AG08396 (cell line): Measurements from ENCODE around the gene MSRB3.
"Not testable (repeated sequence)": the region's sequence is repeated elsewhere in the genome, so short reads cannot be mapped to it uniquely, and the experiment has no call there.

Source experiments
- DNase-seq: peaks from one replicate; pipeline ENCODE4 v3.0.0; 2012; ENCODE audit warnings: low spot score, mixed read lengths

The MSRB3 gene

DNA sequence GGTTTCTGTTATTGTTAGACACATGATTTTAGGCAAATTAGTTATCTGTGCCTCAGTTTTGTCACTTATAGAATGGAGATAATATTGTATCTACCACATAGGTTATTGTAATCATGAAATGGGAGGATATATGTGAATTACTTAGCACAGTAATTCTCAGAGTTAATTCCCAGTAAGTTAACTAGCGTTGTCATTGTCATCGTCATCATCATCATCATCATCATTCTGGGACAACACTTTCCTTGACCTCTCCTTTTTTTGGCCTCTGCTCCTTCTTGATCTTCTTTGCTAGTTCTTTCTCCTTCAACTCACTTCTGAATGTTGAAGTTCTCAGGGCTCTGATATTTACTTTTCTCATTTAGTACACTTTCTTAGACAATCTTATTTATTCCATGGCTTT lies 13.8 kb downstream of the MSRB3 start:
- no peak for DNase-seq

DNA sequence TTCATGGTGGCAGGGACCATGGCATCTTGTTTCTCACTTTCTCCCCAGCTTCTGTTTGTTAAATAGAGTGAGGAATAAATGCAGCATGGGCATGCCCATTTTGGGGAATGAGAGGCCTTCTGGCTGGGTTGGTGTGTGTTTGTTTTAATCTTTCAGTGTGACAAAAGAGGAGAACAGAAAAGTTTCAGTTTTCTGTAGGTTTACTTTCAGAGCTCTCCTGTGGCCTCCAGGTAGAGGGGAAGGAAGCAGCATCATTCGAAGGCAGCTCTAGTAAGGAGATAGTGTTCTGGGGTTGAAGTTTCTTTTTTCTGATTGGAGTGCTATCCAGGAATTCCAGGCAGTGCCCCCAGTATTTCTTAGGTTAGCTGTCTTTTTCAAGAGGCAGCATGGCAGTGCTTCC lies 15.3 kb downstream of the MSRB3 start:
- DNase-seq: no peak

DNA sequence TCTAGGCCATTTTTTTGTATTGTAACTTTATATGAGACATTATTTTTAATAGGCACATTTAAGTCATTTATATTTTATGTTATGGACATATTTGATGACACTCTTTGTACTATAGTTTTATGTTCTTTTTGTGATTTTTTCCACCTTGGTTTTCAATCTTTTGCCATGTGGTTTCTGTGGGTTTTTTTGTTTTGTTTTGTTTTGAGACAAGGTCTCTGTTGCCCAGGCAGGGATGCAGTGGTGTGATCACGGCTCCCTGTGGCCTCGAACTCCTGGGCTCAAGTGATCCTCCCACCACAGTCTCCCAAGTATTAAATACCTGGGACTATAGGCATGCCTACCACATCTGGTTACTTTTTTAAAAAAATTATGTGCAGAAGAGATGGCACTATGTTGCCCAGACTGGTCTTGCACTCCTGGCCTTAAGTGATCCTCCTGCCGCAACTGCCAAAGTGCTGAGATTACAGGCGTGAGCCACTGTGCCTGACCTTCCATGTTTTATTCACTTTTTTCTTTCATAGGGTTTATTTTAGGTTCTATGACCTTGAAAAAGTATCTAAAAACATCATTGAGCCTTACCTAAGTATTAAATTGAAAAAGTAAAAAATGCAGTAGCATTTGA lies 16.3 kb downstream of the MSRB3 start:
- no peak for DNase-seq

DNA sequence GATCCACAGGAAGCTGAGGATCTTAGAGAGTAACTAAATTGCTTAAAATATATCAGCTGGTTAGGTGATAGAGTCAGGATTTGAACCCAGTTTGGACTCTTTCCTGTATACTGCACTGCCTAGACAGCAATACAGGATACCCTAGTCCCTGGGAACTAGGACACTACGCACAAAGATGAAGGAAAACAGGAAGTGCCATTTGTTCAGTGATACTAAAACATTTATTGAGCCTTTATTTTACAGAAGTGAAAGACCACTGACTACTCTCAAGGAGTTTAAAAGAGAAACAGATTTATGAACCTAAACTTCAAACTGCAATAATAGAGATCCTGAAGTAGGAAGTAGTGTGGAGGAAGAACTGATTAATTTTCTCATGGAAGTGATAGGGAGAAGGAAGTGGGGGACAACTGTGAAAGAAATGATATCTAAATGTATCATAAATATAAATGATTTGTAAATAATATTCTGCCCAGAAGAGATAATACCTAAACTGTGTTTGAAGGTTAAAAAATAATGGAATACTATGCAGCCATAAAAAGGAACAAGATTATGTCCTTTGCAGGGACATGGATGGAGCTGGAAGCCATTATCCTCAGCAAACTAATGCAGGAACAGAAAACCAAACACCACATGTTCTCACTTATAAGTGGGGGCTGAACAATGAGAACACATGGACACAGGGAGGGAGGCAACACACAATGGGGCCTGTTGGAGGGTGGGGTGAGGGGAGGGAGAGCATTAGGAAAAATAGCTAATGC lies 18.2 kb downstream of the MSRB3 start:
- no peak for DNase-seq

DNA sequence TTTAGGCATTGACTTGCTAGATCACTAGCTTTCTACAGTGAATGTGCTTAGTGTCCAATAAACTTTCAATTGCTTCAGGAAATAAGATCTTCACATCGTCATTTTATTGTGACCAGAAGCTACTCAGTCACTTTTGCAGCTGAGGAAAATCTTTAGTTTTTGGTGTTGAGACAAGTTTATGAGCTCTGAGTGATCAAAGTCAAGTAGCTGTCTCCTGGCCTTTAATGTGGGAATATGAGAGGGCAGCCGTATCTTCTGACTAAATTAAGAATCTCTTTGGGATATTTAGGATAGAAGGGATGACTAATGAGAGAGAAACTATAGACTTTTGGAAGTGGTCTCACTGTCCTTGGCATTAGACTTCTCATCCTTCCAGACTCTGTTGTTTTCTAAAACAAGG lies 21.6 kb downstream of the MSRB3 start:
- no peak for DNase-seq

DNA sequence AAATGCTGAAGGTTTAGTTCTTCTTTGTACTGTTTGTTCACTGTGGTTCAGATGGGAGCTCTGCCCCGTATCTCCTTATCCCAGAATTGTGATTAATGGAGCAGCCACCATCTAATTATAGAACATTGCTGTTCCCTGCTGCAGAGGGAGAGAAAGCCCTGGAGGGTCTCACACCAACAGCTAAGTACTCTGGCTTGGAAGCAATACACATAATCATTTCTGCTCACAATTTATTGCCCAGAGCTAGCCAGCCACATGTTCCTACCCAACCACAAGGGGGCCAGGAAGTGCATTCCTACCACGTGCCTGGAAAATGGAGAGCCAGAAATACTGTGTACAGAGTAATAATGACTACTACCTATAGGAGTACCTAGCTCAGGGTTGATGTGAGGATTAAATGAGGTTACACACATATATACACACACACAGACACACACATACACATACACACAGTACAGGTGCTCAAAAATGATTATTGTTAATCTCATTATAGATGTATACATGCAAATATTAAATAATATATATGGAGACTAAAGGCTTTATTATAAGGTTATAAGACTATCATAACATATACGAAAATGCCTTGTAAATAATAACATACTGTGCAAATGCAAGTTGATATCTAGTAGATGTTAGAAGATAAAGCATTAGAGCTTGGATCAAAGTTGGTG lies 22.3 kb downstream of the MSRB3 start:
- DNase-seq: no peak

DNA sequence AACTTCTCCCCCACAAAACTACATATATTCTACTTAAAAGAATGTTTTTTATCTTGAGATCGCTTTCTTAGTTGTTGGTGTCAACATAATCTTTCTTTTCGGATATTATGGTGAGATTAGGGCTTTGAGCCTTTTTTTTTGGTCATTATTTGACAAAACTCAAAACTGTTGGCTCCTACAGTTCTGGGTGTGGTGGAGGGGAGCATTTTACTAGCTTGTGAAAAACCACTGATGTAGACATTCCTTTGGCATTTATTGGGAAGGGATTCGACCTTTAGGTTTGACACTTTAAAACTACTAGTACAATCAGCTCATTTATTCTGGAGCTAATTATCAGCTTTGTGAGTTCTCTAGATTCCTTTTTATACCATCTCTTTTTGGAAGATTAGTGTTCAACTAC lies 24.4 kb downstream of the MSRB3 start:
- no peak for DNase-seq

DNA sequence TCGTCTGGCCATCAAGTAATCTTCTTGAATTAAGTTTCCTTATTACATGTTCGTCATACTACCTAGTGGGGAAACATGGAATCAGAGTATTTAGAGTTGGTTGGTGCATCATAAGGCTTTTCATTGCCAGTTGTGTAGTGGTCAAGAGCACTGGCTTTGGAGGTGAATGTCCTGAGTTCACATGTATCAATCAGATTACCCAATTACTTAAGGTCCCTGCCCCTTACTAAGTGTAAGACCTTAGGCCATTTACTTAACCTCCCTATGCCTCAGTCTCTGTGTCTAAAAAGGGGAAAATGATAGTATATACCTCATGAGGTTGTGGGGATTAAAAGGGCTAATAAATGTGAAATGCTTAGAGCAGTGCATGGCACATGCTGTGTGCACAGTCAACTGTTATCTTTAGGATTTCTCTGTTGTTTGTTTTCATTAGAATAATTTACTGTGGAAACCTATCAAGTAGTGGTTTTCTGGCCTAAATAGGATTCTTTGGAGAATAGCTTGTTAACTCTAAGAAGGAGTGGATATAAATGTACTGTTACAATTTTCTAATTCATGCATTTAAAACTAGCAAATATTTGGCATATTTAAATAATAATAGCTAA lies 27.0 kb downstream of the MSRB3 start:
- no peak for DNase-seq

DNA sequence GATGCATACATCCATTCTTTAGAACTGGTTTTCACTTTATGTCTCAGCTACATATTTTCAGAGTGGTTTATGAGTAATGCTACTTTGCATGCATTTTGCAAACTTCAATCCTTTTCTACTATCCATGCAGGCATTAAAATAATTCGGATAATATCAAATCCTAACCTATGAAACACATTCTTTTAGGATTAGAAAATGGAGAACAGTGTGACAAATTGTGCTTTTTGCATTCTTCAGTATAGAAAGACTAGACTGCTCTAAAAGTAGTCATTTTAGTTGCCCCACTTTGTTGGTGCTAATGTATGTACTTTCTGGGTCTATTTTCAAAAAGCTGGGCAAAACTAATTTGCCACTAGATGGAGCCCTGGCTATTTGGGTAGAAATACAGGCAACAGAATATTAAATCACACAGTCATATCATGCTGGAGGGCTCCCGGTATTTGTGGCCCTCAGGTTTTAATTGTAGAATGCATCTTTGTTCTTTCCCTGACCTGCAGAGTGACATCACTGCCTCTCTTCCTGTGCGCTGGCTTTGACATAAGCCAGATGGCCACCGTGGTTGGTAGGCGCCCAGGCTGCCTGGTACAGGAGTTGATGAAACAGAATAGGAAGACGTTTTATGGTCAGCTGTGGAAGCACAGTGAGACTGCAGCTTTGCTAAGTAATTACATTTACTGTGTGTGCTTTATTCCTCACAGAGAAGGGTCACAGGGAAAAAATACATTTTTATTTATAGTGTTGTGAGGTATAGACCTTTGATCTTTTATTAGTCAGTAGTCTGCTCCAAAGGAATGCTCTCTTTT lies 28.1 kb downstream of the MSRB3 start:
- peak; percentile 15 for DNase-seq

DNA sequence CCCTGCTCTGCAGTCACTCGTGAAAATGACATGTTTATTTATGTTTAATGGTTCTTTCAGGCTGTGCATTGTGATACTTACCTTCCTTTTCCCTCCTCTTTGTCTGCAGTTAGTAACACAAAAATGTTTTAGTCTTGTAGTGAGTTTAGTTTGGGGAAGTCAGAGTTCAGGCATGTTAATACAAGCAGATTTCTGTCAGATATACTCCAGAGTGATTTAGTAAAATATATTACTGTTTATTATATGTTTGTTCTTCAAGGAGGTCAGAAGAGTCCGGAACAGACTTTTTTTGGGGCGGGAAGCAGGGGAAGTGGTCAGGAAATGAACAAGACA lies 28.7 kb downstream of the MSRB3 start:
- no peak for DNase-seq

DNA sequence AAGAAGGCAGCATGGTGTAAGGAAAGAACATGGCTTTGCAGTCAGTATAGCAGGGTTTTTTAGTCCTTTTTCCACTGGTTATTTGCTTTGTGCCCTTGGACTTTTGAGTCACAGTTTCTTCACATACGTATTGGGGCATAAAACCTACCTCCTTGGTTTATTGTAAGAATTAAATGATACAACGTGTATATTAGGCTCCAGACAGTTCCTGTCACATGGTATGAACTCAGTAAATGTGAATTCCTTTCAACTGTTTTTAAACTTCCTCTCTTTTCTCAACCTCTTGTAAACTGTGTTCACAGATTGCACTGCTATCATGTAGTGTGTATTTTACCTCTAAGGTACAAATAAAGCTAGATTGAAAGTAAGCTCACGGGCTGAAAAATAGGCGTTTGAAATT lies 29.5 kb downstream of the MSRB3 start:
- no peak for DNase-seq

DNA sequence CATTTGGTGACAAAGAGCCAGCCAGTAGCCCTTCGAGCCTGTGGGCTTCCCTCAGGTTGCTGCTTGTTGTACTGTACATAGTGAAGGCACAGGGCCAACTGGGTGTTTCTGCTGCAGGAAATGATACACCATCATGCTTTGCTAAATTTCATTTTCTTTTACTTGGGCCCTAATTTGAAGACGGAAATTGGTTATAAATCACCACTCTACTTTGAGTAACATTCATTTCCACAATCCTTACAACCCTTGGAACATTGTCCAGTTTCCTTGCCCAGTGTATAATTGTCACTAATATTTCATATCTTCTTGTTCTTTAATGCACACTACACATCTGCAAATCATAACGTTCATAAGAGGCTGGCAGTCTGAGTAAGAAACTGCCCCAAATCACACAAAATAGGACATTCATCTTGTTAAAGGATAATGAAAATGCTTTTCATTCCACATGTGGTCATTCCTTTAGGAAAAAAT lies 30.2 kb downstream of the MSRB3 start:
- no peak for DNase-seq

DNA sequence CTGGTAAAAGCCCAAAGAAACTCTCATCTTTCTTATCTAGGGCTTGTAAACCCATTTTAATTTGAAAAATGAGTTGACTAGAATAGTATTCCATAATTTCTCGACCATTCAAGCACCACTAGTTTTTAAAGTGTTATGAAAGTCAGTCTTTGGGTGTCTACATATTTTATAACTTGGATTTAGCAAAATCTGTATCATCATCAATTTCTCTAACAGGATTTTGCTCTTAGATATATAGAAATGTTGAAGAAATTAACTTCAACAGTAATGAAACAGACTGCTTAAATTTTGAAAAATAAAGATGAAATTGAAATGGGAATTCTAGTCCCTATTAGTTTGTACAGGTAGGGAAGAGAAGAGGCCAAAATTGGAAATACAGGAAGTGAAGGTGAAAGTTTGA lies 32.8 kb downstream of the MSRB3 start:
- DNase-seq: no peak

DNA sequence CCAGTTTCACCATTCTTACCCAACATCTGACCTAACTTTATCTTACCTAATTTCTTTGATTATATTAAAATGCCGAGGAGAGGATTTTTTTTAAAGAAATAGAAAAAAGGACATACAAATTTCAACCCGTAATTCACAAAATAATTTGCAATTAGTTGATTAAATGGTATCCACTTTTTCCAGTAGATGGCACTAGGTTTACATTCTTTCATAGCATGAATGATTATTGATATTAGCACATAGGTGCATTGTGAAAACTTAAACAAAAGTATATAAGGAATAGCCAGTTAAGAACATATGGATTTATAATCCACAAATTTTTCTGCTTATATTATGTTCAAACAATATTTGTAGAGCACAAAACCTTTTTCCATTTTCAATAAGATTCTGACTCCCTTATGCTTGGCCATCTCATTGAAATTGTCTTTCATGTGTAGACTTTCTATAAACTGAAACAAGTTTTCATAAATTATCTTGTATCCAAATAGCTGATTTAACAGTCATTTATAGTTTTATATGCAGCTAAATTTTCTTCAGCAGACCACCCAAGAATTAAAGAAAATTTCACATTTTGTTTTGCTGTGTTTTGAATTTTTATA lies 35.3 kb downstream of the MSRB3 start:
- no peak for DNase-seq

DNA sequence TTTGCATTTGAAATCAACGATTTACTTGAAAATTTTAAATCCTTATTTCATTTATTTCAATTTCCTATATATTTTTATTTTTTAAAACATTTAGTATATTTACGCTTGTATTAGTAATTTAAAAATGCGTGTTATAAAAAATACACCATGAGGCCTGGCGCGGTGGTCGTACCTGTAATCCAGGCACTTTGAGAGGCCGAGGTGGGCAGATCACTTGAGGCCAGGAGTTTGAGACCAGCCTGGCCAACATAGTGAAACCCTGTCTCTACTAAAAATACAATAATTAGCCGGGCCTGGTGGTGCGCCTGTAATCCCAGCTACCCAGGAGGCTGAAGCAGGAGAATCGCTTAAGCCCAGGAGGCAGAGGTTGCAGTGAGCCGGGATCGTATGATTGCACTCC lies 36.8 kb downstream of the MSRB3 start:
- not testable (repeated sequence) for DNase-seq

DNA sequence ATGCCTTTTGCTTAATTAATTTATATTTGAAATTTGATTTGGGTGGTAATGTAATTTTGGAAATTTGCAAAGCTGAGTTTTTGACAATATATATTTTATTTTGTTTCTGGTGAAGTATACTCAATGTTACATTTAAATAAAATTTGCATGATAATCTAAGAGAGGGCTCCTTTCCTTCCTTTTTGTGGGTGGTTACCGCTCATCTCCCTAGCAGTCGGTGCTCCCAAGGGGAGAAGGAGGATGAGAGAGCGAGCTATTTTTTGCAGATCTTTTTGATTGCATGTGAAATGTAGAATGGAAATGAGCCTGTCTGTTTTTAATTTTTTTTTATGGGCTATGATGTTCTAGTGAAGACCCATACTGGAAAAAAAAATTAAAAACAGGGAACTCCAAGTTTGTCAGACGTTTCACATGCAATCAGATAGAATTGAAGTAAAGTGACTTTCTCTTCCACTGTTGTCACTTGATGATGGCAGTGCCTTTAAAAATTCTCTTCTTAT lies 39.8 kb downstream of the MSRB3 start:
- no peak for DNase-seq

DNA sequence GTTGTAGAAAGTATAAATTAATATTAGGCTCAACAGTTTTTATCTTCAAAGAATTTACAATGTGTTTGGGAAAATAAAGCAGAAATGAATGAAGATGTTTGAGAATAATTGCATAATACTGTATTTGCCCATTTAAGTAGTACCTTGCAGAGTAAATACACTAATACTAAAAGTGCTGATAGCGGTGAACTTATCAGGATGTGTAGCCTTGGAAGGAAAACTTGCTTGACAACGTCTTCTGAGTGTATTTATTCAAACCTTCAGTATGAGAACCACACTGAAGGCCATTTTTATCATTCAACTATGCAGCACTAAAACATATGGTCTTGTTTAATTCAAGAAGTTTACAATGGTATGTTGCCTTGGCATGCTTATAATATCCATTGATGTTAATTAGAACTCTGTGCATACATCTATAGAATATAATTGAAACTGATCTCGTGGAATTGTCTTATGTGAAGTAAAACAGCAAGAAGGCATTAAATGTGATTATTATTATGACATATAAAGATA lies 41.3 kb downstream of the MSRB3 start:
- no peak for DNase-seq

DNA sequence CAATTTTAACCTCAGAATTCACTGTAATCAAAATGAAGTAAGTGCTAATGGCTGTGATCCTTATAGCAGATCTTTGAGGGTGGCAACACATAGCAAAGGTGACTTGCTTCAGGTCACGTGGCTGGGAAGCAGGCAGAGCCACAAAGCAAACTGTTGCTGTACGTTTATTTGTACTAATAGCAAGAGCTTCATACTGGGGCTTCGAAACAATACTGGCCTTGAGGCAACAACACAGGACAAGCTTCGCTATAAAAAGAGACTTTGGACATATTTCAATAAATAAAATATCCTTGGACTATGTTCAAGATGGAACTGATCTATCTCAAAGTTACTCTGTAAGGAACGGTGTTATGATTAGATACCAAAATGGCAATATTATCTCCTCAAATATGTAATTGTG lies 44.6 kb downstream of the MSRB3 start:
- no peak for DNase-seq

DNA sequence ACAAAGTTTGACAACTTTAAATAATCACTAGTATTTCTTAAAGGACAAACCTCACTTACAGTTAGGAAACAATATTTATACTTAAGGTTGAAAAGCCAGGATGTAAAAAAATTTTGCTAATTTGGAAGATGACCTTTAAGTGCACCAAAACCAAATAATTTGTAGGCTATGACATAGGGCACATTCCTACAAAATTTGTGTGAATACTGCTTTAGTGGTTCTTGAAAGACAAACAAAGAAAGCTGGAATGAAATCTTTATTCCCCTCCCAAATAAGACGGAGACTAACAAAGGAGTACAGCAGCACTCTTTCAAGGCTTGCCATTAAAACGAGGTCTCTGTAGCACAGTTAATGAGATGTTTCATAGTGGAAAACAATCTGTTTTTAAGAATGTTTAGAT lies 45.6 kb downstream of the MSRB3 start:
- no peak for DNase-seq

DNA sequence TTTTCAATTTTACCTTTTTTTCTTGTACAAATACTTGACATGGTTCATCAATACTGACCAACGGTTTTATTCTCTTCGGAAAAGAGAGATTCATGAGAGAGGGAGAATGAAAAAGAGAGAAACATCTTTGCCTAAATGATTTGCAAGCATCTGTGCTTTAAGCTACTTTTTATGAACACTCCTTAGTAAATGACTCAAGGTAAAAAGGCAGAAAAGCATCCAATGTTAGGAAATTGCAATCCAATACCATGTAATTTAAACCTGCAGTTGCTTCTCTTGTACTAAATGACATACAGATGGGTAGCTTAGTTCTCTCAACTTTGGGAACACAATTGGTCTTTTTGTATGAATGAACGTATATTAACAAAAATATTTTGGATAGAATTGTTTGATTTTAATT lies 46.1 kb downstream of the MSRB3 start:
- no peak for DNase-seq

DNA sequence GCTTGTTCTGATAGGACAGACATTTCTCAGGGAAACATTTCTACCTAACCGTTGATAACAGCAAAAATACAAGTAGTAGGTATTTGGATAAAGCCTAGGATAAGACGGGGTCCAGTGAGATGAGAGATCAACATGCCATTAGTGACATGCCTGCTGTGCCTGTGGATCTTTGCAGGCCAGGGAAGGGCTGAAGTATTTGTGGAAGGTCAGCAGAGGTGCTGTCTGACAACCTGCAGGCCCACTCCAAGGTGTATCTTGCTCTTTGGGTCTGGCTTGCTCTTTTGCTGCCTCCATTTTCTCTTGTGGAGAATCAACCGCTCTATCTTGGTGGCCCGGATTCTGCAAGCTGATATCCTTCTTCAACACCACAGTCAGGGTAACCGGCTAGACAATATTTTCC lies 46.7 kb downstream of the MSRB3 start:
- no peak for DNase-seq
